GM21360 (cell line): ENCODE results near the gene VWA5B2.

ENCODE experiments used
- ATAC-seq: cut with Tn5 transposase; IDR thresholded peaks from one replicate; pipeline ENCODE4 v1.9.1; 2021; ENCODE audit warnings: mild to moderate bottlenecking, moderate library complexity; ENCODE audit not compliant: unreplicated experiment

Gene VWA5B2

GRCh38 chr3:184272269-184272668 lies 42.9 kb downstream of the VWA5B2 start:
- no peak for ATAC-seq

GRCh38 chr3:184275381-184275701 lies 46.0 kb downstream of the VWA5B2 start:
- no peak for ATAC-seq

GRCh38 chr3:184275961-184276910 lies 46.9 kb downstream of the VWA5B2 start, which contains the start of gene ECE2:
Gene ECE2, plus strand, starts transcription at chr3:184276022. Its CDS starts 132 bp downstream, at chr3:184276154.
- ATAC-seq: no peak

- no peak for ATAC-seq
These were observed 48.0 kb downstream of the VWA5B2 start for GRCh38 chr3:184277366-184277765.

- ATAC-seq: no peak
These were observed 53.6 kb downstream of the VWA5B2 start for GRCh38 chr3:184282941-184283340.

- no peak for ATAC-seq
These were observed 54.3 kb downstream of the VWA5B2 start for GRCh38 chr3:184283681-184284080.

- ATAC-seq: no peak
These were observed 55.3 kb downstream of the VWA5B2 start for GRCh38 chr3:184284696-184285095.

- ATAC-seq: no peak
These were observed 60.1 kb downstream of the VWA5B2 start for GRCh38 chr3:184289426-184289938.

GRCh38 chr3:184290331-184290730 lies 60.9 kb downstream of the VWA5B2 start:
- ATAC-seq: no peak

GRCh38 chr3:184291044-184291737 lies 61.8 kb downstream of the VWA5B2 start:
- ATAC-seq: no peak
